AG04449 (cell line): ENCODE data around the gene CFAP61.

Experiments used
- CTCF ChIA-PET: fragments of 350-600 bp; formaldehyde crosslinking; extraction: SDS; loops from one replicate; lab custom pipeline; 2021; ENCODE audit warnings: antibody characterized with exemption; lab: Yijun Ruan, JAX
- POLR2A ChIA-PET: fragments of 400-600, 350-600 bp; formaldehyde crosslinking; extraction: SDS; loops from one replicate; lab custom pipeline; 2020; ENCODE audit warnings: antibody characterized with exemption, inconsistent platforms; lab: Yijun Ruan, JAX
- DNase-seq: peaks from one replicate; pipeline ENCODE4 v3.0.0-alpha.2; 2010; ENCODE audit warnings: low read depth, low spot score
- H3K4me3 ChIP-seq: 2 replicates; pipeline ENCODE4 v1.5.1; 2011; ENCODE audit warnings: low read depth, mild to moderate bottlenecking, control low read depth, low read length
- CTCF ChIP-seq: IDR thresholded peaks from one replicate; pipeline ENCODE4 v1.5.1; 2011; ENCODE audit warnings: mild to moderate bottlenecking, moderate library complexity, low read length, control low read depth, inconsistent platforms; ENCODE audit not compliant: insufficient read depth; ENCODE audit errors: missing control alignments

The CFAP61 gene

GRCh38 chr20:20079102-20079784 lies 26.9 kb downstream of the CFAP61 start:
- DNase-seq: no peak
- no peak overlapping the region for H3K4me3 ChIP-seq
- ChIA-PET POLR2A (no interaction called here), CTCF (no interaction called here)
- no peak for TF ChIP-seq CTCF

GRCh38 chr20:20083807-20084206 lies 31.5 kb downstream of the CFAP61 start:
- H3K4me3 ChIP-seq: no peak overlapping the region
- POLR2A ChIA-PET: no interaction called here
- CTCF ChIA-PET: interaction anchor here (0.6 to 4.4 kb wide), 18 partner anchors 8 to 741 kb away, joined by 3 to 67 read pairs (median 4); no protein-coding TSS in a partner anchor
- TF ChIP-seq CTCF: no peak
- DNase-seq: no peak

GRCh38 chr20:20084296-20084752 lies 32.0 kb downstream of the CFAP61 start:
- TF ChIP-seq CTCF: no peak
- CTCF ChIA-PET: interaction anchor here (0.7 to 4.4 kb wide), 15 partner anchors 8 to 741 kb away, joined by 3 to 67 read pairs (median 4); no protein-coding TSS in a partner anchor
- POLR2A ChIA-PET: no interaction called here
- no peak overlapping the region for H3K4me3 ChIP-seq
- DNase-seq: no peak

- no peak for DNase-seq
- no peak for TF ChIP-seq CTCF
- ChIA-PET POLR2A (no interaction called here), CTCF (interaction anchor here (1.5 to 4.4 kb wide), 4 partner anchors 12 to 740 kb away, joined by 4 to 67 read pairs (median 22); no protein-coding TSS in a partner anchor)
- H3K4me3 ChIP-seq: no peak overlapping the region
Observed at GRCh38 chr20:20085071-20085470, 32.7 kb downstream of the CFAP61 start.

GRCh38 chr20:20085812-20086211 lies 33.5 kb downstream of the CFAP61 start:
- no peak for TF ChIP-seq CTCF
- ChIA-PET POLR2A (no interaction called here), CTCF (interaction anchor here (0.6 to 4.4 kb wide), 2 partner anchors 480 to 509 kb away, joined by 3 to 67 read pairs; no protein-coding TSS in a partner anchor)
- DNase-seq: no peak
- H3K4me3 ChIP-seq: no peak overlapping the region

- ChIA-PET POLR2A (no interaction called here), CTCF (interaction anchor here (1.0 kb wide), 1 partner anchor 166 kb away, joined by 3 read pairs; no protein-coding TSS in a partner anchor)
- DNase-seq: no peak
Observed at GRCh38 chr20:20089018-20089417, 36.7 kb downstream of the CFAP61 start.

More at GRCh38 chr20:20089018-20089417, 36.7 kb downstream of the CFAP61 start:
- no peak for TF ChIP-seq CTCF
- H3K4me3 ChIP-seq: no peak overlapping the region
